KOPT-K1 (cell line): Measurements from ENCODE around the gene MAN2C1.
"Not testable (repeated sequence)": the region's sequence is repeated elsewhere in the genome, so short reads cannot be mapped to it uniquely, and the experiment has no call there.

Experiments used
- H3K27ac ChIP-seq: fragments of 200-600 bp; sonication (generic); 2 replicates; pipeline ENCODE4 v1.5.1; 2016; ENCODE audit warnings: antibody characterized with exemption, mild to moderate bottlenecking, low read depth, low read length; ENCODE audit not compliant: poor library complexity, severe bottlenecking
- H3K36me3 ChIP-seq: fragments of 200-600 bp; sonication (generic); 2 replicates; pipeline ENCODE4 v1.5.1; 2017; ENCODE audit warnings: antibody characterized with exemption, mild to moderate bottlenecking, low read length, moderate library complexity; ENCODE audit not compliant: insufficient read depth
- H3K9me3 ChIP-seq: fragments of 200-600 bp; sonication (generic); 2 replicates; pipeline ENCODE4 v1.5.1; 2017; ENCODE audit warnings: antibody characterized with exemption, low read length, mild to moderate bottlenecking; ENCODE audit not compliant: insufficient read depth, poor library complexity, severe bottlenecking

The MAN2C1 gene

DNA sequence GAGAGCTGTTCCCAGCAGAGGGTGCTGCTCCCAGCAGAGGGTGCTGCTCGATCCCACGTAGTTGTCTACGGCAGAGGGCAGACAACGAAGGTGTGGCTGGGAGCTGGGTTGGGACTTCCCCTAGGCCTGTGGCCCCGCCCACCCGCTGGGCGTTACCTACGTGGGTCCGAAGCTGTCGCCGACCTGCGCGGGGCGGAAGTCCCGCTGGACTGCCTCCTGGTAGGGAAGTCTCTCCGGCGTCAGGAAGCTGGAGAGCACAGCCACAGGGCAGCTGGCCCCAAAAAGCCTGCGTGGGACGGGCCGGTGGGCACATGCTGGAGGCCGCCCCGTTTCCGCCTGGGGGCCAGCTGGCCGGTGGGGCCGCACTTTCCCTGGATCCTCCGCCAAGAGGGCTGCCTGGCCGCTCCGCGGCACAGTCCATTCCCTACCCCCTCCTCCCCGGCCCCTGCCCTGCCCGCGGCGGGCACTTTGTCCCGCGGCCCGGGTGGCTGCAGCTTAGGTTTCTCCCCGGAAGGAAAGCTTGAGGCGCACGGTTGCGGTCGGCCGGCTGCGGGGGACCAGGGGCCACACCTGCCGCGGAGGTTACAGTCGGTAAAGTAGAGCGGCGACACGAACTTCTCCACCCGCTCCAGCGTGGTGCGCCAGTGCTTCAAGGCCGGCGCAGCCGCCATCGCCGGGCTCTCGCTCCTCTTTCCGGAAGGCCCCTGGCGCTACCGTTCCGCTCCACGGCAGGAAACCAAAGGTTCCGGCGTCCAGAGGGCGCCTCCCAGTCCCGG is at the start of gene MAN2C1:
Gene MAN2C1, minus strand, starts transcription at position 695 of the 776 bp plus-strand sequence. Its CDS starts 24 bp downstream, at position 671.
- H3K36me3 ChIP-seq, result peaks cover 76% of the 10 kb centered on the region
- peak within 1 kb of the TSS; percentile 82 for H3K27ac ChIP-seq
- no peaks in the 10 kb centered on the region for H3K9me3 ChIP-seq

DNA sequence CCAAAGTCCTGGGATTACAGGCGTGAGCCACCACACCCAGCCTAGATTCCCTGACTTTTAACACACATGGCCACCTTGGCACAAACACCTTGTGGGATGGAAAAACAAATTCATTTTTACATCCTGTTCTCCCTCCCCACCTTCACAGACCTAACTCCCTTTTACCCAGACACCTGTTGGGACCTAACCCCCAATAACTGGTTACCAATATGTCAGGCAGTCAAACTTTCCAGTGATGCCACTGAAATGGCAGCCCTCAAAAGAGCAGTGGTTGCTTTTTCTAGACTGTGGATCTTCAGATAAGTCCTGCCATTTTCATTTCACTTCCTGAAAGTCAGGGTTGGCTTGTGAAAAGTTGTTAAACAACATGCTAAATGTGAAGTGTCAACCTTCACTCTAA is 48.2 kb upstream of the MAN2C1 start:
- Histone ChIP-seq H3K36me3 (peaks cover 83% of the 10 kb centered on the region), H3K27ac (no peak overlapping the region), H3K9me3 (no peaks in the 10 kb centered on the region)

GRCh38 chr15:75410196-75410595 is 41.8 kb upstream of the MAN2C1 start:
- H3K36me3 ChIP-seq, result peaks cover 98% of the 10 kb centered on the region
- H3K27ac ChIP-seq, result no peak overlapping the region
- no peaks in the 10 kb centered on the region for H3K9me3 ChIP-seq

GRCh38 chr15:75407083-75407482 is 38.7 kb upstream of the MAN2C1 start:
- no peak overlapping the region for H3K27ac ChIP-seq
- H3K36me3 ChIP-seq, result peaks cover 100% of the 10 kb centered on the region
- H3K9me3 ChIP-seq, result no peaks in the 10 kb centered on the region

DNA sequence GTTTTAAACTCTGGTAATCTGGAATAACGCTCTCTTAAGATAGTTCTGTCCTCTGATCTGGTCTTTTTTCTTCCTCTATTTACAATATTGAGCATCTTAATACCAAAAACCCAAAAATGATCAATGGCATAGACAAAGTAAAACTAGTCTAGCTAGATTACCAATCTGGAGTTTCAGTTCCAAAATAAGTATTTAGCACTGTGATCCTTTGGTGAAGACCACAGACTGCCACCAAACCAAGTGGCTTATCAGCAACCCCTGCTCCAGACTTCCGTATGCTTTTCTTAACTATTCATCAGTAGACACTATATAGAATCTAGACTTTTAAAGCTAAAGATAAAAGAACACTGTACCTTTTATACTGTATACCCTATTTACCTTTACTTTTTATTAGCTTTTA is 35.5 kb upstream of the MAN2C1 start:
- H3K36me3 ChIP-seq, result peaks cover 100% of the 10 kb centered on the region
- H3K27ac ChIP-seq, result no peak overlapping the region
- H3K9me3 ChIP-seq, result no peaks in the 10 kb centered on the region

GRCh38 chr15:75397494-75397893 is 29.1 kb upstream of the MAN2C1 start:
- Histone ChIP-seq H3K27ac (no peak overlapping the region), H3K9me3 (no peaks in the 10 kb centered on the region), H3K36me3 (peaks cover 100% of the 10 kb centered on the region)

GRCh38 chr15:75389791-75390382 is 21.5 kb upstream of the MAN2C1 start:
- Histone ChIP-seq H3K36me3 (peaks cover 100% of the 10 kb centered on the region), H3K27ac (no peak overlapping the region), H3K9me3 (no peaks in the 10 kb centered on the region)

- H3K36me3 ChIP-seq, result peaks cover 96% of the 10 kb centered on the region
- H3K27ac ChIP-seq, H3K9me3 ChIP-seq: not testable (repeated sequence)
These were observed 15.6 kb upstream of the MAN2C1 start for GRCh38 chr15:75383986-75384385.

DNA sequence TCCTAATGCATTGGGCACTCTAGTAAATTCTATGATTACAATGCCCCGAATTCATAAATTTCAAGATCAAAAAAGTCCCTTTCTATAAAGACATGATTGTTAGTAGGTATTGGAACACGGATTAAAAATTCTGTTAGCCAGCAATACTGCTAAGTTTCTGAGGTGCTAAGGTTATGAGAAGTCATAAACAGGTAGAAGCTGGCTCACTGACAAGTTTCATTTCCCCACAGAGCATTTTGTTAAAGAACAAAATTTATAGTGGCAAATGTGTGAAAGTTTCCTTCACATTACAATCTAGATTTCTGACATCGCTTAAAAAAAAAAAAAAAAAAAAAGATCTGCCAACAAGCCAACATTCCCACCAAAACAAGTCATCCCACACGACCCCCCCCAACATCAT is 12.4 kb upstream of the MAN2C1 start:
- no peaks in the 10 kb centered on the region for H3K9me3 ChIP-seq
- H3K36me3 ChIP-seq, result peaks cover 94% of the 10 kb centered on the region
- no peak overlapping the region for H3K27ac ChIP-seq

DNA sequence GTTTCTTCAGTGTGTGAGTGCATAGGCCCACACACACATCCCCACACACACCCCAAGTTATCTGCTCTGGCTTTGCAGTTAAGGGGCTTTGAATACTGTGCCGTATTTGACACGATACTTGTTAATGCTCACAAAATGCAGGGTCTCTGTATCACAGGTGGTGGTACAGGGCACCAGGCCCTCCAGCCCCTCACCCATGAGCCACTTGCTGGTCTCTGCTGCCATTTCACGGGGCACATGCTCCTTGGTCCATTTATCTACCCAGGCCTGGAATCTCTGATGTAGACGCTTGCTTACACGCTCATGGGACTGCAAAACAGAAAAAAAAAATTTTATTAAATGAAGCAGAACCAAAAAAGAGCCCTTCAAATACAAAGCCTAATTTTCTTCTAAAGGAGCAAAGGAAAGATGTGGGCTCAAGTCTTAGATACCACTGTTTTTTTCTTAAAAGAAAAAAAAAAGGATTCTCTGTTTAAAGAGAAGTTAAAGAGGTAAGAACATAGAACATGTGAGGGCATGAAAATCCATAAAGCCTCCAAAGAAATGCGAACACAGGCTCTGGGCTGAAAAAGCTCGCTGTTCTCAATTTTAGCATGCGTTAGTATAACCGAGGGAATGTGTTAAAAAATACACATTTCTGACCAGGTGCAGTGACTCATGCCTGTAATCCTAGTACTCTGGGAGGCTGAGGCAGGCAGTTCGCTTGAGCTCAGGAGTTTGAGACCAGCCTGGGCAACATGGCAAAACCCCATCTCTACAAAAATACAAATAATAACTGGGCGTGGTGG is 3.7 kb upstream of the MAN2C1 start:
- H3K9me3 ChIP-seq, result no peaks in the 10 kb centered on the region
- no peak overlapping the region for H3K27ac ChIP-seq
- peaks cover 85% of the 10 kb centered on the region for H3K36me3 ChIP-seq

GRCh38 chr15:75371486-75371885 is 3.1 kb upstream of the MAN2C1 start:
- Histone ChIP-seq H3K27ac (no peak overlapping the region), H3K9me3 (no peaks in the 10 kb centered on the region), H3K36me3 (peaks cover 85% of the 10 kb centered on the region)

DNA sequence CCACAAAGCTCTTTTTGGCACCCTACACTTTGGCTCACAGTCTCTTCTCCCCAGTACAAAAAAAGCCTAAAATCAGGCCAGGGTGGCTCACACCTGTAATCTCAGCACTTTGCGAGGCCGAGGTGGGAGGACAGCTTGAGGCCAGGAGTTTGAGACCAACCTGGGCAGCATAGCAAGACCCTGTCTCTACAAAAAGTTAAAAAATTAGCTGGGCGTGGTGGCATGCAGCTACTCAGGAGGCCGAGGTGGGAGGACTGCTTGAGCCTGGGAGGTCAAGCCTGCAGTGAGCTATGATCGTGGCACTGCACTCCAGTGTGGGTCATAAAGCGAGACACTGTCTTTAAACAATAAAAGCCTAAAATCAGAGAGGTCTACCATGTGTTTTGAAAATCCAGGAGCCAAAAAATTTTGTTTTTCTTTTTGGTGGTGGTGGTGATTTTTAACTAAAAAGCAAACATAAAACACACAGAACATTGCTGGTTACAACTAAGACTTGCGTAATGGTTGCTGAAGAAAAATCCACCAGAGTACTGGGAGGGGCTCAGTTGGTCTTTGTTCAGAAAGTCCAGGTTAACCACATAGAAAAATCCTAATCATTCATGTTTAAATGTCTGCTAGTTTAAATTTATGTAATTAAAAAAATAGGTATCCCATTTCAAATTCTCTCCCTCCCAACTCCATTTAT is 1.6 kb upstream of the MAN2C1 start:
- peaks cover 84% of the 10 kb centered on the region for H3K36me3 ChIP-seq
- H3K27ac ChIP-seq, result no peak overlapping the region
- H3K9me3 ChIP-seq, result no peaks in the 10 kb centered on the region

- Histone ChIP-seq H3K27ac (peak overlapping the region; percentile 82), H3K36me3 (peaks cover 83% of the 10 kb centered on the region), H3K9me3 (no peaks in the 10 kb centered on the region)
These were observed 357 bp upstream of the MAN2C1 start for GRCh38 chr15:75368689-75369239.

DNA sequence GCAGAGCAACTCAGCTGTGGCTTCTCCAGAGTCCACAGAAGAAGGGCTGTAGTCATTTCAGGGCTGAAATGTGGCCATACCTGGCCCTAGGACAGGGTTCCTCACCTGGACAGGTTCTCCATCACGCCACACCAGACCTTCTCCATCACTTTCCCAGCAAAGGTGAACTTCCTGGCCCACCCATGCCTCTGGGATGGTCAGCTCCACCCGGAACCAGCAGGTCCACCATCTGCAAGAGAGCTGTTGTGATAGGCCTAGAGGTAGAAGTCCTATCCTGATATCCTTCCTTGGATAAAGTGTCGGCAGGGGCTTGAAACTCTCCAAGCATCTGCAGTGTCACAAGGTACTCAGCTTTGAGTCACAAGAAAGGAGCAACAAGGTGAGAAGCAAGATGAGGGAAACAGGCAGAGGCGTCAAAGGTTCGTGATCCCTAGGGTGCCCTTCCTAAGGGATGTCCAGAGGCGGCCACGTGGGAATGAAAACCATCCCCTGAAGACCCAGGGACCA is 948 bp downstream of the MAN2C1 start:
- Histone ChIP-seq H3K36me3 (peaks cover 71% of the 10 kb centered on the region), H3K9me3 (no peaks in the 10 kb centered on the region), H3K27ac (peak overlapping the region; percentile 82)
